ENCODE data around the gene KIF5C.

Gene KIF5C

GRCh38 chr2:148989882-148990493, 115.0 kb downstream of the KIF5C start:
- DNase-seq (ENCODE audit: low read depth in 2 of 2), result peak; percentile 18 to 31

- no peak for DNase-seq (ENCODE audit: low read depth in 2 of 2)
Observed at GRCh38 chr2:148990968-148991367, 115.9 kb downstream of the KIF5C start.

DNA sequence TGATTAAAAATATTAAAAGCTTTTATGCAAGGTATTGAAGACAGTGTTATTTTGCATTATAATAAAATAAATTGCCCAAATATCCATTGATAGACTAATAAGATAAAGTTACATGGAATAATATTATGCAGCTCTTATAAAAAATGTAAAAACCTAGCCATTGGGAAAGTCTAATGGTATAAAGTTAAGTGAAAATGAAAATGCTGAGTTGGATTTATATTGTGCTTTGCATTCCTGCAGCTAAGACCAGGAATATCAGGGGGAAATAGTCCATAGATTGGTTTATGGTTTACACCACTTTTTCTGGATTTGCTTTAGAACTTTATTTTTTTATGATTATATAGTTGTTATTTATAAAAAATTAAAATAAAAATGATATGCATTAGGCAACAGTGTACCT, 117.4 kb downstream of the KIF5C start:
- no peak for DNase-seq (ENCODE audit: low read depth in 2 of 2)

- DNase-seq (ENCODE audit: low read depth in 2 of 2), result no peak
Observed at GRCh38 chr2:148993351-148993750, 118.3 kb downstream of the KIF5C start.

DNA sequence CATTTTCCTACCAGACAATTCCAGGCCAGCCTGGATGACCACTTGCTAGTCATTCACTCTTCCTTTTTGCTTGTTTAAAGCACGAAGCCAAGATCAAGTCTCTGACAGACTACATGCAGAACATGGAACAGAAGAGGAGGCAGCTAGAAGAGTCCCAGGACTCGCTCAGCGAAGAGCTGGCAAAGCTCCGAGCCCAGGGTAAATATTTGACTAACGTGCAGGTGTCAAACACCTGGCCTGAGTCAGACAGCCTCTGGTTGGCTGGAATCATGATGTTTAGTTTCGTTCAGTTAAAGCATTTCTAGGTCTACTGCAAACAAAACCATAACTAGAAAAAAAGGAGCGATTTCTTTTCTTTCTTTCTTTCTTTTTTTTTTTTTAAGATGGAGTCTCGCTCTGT, 119.3 kb downstream of the KIF5C start:
- no peak for DNase-seq (ENCODE audit: low read depth in 2 of 2)

- no peak for DNase-seq (ENCODE audit: low read depth in 2 of 2)
Observed at GRCh38 chr2:148996805-148997204, 121.8 kb downstream of the KIF5C start.

DNA sequence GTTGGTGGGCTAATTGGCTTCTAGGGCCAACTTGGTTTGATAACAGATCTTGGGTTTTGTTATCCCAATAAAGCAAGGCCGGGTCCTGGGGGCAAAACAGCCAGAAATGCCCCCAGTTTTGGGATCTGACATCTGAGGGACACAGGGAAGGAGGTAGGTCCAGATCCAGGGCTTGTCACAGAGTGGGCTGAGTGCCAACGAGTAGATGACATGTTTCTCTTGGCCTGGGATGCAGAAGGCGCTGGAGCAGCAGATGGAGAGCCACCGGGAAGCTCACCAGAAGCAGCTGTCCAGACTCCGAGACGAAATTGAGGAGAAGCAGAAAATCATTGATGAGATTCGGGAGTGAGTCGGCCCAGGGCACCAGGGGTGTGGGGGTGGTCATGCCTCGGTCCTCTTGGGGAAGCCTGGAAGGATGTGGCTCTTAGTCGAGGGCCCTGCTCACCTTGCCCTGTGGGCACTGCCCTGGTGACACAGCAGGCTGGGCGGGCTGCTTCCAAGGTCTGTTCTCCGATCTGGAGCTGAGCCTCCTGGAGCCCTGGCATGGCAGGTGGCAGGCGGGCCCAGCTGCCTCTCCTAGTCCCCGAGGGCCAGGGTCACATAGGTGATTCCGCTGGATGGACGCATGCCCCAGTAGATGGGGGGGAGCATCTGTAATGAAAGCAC, 123.3 kb downstream of the KIF5C start:
- no peak for DNase-seq (ENCODE audit: low read depth in 2 of 2)

DNA sequence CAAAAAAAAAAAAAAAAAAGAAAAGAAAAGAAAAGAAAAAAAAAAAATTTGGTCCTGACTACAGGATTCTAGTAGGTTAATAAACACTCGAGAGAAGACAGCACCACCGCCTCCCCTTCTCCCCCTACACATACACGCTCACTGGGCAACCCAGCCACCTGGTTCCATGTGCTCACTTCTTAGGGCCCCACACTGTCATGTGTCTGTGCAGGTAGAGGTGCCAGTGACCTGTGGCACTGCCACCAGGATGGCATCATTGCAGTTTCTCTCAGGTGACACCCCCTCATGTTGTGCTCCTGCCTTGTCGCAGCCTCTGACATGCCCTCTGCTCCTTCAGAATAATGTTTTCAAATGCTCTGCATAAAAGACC, 123.8 kb downstream of the KIF5C start:
- DNase-seq (ENCODE audit: low read depth in 2 of 2), result no peak

GRCh38 chr2:148999451-148999921, 124.5 kb downstream of the KIF5C start:
- no peak for DNase-seq (ENCODE audit: low read depth in 2 of 2)

DNA sequence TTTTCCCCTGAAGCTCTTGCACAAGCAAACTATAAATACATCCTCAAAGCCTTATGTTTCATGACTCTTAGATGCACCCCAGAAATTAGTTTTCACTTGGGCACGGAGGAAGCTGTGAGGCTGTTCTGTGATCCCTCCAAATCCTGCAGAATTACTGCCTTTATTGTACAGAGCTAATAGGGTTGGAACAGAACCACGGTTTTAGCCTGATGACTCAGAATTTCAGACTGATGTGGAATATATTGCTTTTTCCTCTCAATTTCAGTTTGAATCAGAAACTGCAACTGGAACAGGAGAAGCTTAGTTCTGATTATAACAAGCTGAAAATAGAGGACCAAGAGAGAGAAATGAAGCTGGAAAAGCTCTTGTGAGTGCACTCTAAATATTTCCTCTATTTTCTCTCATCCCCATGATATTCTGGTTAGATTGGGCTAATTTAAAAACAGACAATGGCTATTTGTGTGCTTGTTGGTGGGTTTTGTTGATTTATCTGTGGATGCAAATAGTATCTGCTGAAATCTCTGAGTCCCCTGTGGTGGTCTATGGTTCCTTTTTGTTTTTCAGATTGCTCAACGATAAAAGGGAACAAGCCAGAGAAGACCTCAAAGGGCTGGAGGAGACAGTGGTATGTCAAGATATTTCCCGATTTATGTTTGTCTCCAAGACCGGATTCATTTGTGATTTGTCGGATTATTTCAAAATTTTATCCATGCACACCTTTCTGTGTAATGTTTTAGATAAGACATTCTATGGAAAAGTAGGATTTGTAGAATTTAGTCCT, 125.3 kb downstream of the KIF5C start:
- no peak for DNase-seq (ENCODE audit: low read depth in 2 of 2)

- DNase-seq (ENCODE audit: low read depth in 2 of 2), result no peak
Observed at GRCh38 chr2:149001496-149001895, 126.5 kb downstream of the KIF5C start.

DNA sequence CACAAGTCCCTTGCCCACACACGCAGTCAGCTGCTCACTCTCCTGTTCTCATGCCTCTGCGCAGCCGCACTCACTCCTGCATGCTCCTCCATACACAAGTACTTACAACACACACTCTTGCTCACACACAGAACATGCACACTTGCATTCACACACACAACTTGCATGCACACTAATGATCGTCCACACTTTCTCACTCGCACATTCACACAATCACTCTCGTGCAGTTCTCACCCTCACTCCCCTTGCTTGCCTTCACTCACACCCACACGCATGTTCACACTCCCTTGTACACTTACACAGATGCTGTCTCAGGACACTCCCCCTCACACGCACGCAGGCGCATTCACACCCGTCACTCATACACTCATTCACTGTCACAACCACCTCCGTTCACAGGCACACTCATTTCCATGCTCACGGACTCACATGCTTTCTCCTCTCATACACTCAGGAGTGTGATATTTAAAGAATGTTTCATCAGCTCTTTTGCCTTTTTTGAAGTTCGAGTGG, 127.4 kb downstream of the KIF5C start:
- no peak for DNase-seq (ENCODE audit: low read depth in 2 of 2)

- DNase-seq (ENCODE audit: low read depth in 2 of 2), result no peak
Observed at GRCh38 chr2:149002891-149003740, 128.1 kb downstream of the KIF5C start.

DNA sequence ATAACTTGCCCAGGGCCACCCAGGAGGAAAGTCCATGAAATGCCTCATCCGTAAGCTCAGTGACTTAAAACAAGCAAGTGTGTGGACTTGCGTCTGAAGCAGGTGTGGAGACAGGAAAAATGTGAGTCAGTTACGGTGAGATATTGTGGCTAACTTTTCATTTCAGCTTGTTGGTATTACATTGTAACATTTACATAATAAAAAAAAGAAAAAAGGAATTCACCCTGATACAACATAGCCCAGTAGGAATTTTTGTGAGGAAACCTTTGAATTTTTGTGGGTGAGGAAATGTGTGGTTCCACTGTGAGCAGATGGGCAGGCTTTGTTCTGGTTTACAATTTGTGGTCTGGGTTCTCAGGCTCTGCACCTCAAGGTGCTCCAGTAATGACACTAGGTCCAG, 129.8 kb downstream of the KIF5C start:
- DNase-seq (ENCODE audit: low read depth in 2 of 2), result no peak

- DNase-seq (ENCODE audit: low read depth in 2 of 2), result no peak
Observed at GRCh38 chr2:149005471-149006077, 130.5 kb downstream of the KIF5C start.

- DNase-seq (ENCODE audit: low read depth in 2 of 2), result no peak
Observed at GRCh38 chr2:149006883-149007543, 132.0 kb downstream of the KIF5C start.

DNA sequence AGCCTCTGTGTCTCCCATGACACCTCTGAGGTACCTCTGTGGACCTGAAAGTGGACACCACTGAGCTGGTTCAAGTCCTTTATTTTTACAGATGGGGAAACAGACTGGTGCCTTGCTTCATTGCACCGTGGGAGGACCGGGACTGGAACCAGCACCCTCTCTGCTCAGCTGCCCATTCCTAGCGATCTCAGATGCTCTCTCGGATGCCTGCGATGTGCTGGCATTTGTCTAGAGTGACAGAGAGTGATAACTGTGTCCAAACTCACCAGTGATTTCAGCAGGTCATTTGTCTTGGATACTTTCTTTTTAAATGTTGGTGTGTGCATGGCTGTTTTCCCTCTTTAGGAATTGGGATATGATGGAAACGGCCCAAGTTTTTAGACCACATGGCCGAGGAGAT, 133.4 kb downstream of the KIF5C start:
- no peak for DNase-seq (ENCODE audit: low read depth in 2 of 2)

- DNase-seq (ENCODE audit: low read depth in 2 of 2), result no peak
Observed at GRCh38 chr2:149009576-149010461, 134.8 kb downstream of the KIF5C start.

- DNase-seq (ENCODE audit: low read depth in 2 of 2), result no peak
Observed at GRCh38 chr2:149012545-149012944, 137.5 kb downstream of the KIF5C start.

DNA sequence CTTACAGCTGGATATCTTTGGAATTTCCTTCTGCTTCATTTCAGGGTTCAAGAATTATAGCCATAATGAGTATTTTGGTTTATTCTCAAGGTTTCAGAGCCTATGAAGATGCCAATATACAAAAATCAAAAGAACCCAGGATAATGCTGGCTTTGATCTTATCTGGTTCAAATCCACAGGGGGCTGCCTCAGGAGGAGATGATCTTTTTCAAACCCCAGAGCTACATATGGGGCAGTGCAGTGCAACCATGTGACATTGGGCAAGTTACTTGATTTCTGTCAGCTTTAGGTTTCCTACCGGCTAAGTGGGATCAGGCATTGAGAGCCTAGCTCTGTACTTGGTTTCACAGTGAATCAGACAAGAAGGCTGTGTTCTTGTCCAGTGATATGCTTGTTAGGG, 140.5 kb downstream of the KIF5C start:
- no peak for DNase-seq (ENCODE audit: low read depth in 2 of 2)
